CD4-positive, alpha-beta T cell treated with Interleukin-4 for 4 hours (primary cell): ENCODE results near the gene IGF2BP3.

ENCODE experiments used
- DNase-seq: peaks from one replicate; pipeline ENCODE4 v3.0.0-alpha.2; 2020

Gene IGF2BP3

GRCh38 chr7:23472046-23472445 is 1.8 kb upstream of the IGF2BP3 start:
- DNase-seq = no peak

GRCh38 chr7:23471106-23471859 is 992 bp upstream of the IGF2BP3 start:
- no peak for DNase-seq

- no peak for DNase-seq
Measured at GRCh38 chr7:23469961-23470250, 385 bp downstream of the IGF2BP3 start.

- no peak for DNase-seq
Measured at GRCh38 chr7:23469150-23469960, 936 bp downstream of the IGF2BP3 start.

GRCh38 chr7:23468526-23469149 is 1.7 kb downstream of the IGF2BP3 start:
- DNase-seq = no peak

- DNase-seq = no peak
Measured at GRCh38 chr7:23467806-23468525, 2.3 kb downstream of the IGF2BP3 start.

- no peak for DNase-seq
Measured at GRCh38 chr7:23467291-23467805, 2.9 kb downstream of the IGF2BP3 start.

GRCh38 chr7:23462846-23463245 is 7.4 kb downstream of the IGF2BP3 start:
- DNase-seq = no peak

GRCh38 chr7:23458044-23458443 is 12.2 kb downstream of the IGF2BP3 start:
- no peak for DNase-seq

- no peak for DNase-seq
Measured at GRCh38 chr7:23456093-23456492, 14.2 kb downstream of the IGF2BP3 start.

GRCh38 chr7:23454881-23455526 is 15.3 kb downstream of the IGF2BP3 start:
- no peak for DNase-seq

GRCh38 chr7:23450518-23450917 is 19.8 kb downstream of the IGF2BP3 start:
- no peak for DNase-seq

GRCh38 chr7:23449941-23450340 is 20.4 kb downstream of the IGF2BP3 start:
- DNase-seq = no peak

- DNase-seq = no peak
Measured at GRCh38 chr7:23445326-23445725, 25.0 kb downstream of the IGF2BP3 start.

GRCh38 chr7:23443974-23444373 is 26.3 kb downstream of the IGF2BP3 start:
- DNase-seq = no peak

- no peak for DNase-seq
Measured at GRCh38 chr7:23438171-23438570, 32.1 kb downstream of the IGF2BP3 start.

GRCh38 chr7:23434147-23434917 is 36.0 kb downstream of the IGF2BP3 start:
- DNase-seq = no peak

GRCh38 chr7:23431702-23432199 is 38.5 kb downstream of the IGF2BP3 start:
- no peak for DNase-seq

- no peak for DNase-seq
Measured at GRCh38 chr7:23430893-23431259, 39.4 kb downstream of the IGF2BP3 start.

GRCh38 chr7:23426876-23427275 is 43.4 kb downstream of the IGF2BP3 start:
- DNase-seq = no peak

- no peak for DNase-seq
Measured at GRCh38 chr7:23422909-23423308, 47.4 kb downstream of the IGF2BP3 start.

GRCh38 chr7:23422384-23422783 is 47.9 kb downstream of the IGF2BP3 start:
- DNase-seq = no peak
